ENCODE results near the gene BNIP5.

The BNIP5 gene

DNA sequence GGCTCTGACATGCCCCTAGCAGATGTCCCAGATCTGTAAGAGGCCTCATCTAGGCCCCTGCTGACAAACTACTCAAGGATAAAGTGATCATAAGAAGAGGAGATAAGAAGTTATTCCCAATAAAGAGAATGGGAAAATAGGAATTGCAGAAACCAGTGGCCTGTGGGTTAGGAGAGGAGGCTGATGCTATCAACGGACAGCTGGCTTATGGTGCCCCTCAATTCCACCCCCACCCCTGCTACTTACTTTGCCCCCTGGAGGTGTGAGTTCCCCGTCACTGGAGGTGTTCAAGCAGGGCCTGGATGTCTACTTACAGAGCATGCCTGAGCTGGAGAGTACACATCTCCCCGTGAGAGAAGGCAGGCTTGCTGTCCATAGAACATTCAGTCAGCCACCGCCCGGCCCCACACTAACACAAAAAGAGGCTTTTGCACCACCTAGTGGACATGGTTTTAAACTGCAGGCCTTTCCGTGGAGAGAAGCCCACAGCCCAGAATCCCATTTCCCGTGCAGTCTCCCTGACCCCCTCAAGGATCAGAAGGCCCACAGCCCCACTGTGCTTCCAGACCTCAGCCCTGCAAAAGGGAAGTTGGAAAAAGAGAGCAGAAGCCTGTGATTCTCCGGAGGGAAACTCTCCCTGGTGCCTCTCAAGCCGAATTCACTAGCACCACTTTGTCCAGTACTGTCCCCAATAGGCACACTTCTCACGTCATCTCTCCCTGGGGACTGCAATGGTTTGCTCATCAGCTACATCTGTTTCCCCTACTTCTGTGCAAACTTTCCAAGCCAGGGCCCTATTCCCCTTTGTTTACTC lies 23.8 kb upstream of the BNIP5 start:
- peak; percentile 98 for ATAC-seq
- TF ChIP-seq TOX (CRISPR knock-in tag; IDR thresholded peaks at IDR 0.05; ENCODE audit: borderline replicate concordance) (no peak), ZNF70 (CRISPR knock-in tag; IDR thresholded peaks at IDR 0.05) (no peak), PPARA (CRISPR knock-in tag; IDR thresholded peaks at IDR 0.05; ENCODE audit: borderline replicate concordance) (no peak), ZC3H10 (CRISPR knock-in tag; IDR thresholded peaks at IDR 0.05) (no peak), ZNF8 (CRISPR knock-in tag; IDR thresholded peaks at IDR 0.05) (no peak)
- TF ChIP-seq, protein P1, sequence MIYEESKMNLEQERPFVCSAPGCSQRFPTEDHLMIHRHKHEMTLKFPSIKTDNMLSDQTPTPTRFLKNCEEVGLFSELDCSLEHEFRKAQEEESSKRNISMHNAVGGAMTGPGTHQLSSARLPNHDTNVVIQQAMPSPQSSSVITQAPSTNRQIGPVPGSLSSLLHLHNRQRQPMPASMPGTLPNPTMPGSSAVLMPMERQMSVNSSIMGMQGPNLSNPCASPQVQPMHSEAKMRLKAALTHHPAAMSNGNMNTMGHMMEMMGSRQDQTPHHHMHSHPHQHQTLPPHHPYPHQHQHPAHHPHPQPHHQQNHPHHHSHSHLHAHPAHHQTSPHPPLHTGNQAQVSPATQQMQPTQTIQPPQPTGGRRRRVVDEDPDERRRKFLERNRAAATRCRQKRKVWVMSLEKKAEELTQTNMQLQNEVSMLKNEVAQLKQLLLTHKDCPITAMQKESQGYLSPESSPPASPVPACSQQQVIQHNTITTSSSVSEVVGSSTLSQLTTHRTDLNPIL (CRISPR knock-in tag; IDR thresholded peaks at IDR 0.05; ENCODE audit: low read depth), result no peak

DNA sequence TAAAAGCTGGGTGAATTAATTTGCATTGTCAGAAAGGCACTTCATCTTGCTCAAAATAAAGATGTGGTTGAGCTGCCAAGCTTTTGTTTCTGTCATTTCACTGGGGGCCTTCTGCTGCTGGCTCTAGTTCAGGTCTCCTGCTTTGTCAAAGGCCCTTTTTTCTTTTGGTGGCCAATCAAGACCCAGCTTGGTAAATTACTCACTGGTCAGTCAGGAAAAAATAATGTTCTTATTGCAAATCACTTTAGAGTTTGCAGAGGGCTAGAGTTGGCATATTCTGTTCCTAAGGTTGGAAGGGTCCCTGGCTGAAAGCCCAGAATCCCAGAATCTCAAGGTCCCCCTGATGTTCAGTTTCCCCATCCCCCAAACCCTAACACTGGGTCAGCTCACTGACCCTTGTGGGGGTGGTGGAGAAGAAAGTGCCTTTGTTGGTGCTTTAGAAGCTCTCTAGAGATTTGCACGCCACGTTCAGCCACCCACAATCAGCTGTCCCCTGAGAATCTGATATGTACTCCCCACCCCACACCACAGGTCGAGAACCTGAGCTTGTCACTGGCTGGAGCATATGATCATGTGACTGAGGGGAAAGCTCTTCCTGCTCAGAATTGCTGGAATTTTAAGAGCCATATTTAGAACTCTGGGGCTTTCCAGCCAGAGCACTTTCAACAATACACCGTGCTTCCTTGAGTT lies 21.7 kb upstream of the BNIP5 start:
- TF ChIP-seq, protein P2, sequence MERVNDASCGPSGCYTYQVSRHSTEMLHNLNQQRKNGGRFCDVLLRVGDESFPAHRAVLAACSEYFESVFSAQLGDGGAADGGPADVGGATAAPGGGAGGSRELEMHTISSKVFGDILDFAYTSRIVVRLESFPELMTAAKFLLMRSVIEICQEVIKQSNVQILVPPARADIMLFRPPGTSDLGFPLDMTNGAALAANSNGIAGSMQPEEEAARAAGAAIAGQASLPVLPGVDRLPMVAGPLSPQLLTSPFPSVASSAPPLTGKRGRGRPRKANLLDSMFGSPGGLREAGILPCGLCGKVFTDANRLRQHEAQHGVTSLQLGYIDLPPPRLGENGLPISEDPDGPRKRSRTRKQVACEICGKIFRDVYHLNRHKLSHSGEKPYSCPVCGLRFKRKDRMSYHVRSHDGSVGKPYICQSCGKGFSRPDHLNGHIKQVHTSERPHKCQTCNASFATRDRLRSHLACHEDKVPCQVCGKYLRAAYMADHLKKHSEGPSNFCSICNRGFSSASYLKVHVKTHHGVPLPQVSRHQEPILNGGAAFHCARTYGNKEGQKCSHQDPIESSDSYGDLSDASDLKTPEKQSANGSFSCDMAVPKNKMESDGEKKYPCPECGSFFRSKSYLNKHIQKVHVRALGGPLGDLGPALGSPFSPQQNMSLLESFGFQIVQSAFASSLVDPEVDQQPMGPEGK (CRISPR knock-in tag; IDR thresholded peaks at IDR 0.05; ENCODE audit: borderline replicate concordance), result 0 out of 2 replicates have a peak, but pooled peaks have one; percentile 27
- TF ChIP-seq, protein P3, sequence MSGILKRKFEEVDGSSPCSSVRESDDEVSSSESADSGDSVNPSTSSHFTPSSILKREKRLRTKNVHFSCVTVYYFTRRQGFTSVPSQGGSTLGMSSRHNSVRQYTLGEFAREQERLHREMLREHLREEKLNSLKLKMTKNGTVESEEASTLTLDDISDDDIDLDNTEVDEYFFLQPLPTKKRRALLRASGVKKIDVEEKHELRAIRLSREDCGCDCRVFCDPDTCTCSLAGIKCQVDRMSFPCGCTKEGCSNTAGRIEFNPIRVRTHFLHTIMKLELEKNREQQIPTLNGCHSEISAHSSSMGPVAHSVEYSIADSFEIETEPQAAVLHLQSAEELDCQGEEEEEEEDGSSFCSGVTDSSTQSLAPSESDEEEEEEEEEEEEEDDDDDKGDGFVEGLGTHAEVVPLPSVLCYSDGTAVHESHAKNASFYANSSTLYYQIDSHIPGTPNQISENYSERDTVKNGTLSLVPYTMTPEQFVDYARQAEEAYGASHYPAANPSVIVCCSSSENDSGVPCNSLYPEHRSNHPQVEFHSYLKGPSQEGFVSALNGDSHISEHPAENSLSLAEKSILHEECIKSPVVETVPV (CRISPR knock-in tag; IDR thresholded peaks at IDR 0.05), result no peak
- TF ChIP-seq SNAI2 (CRISPR knock-in tag; IDR thresholded peaks at IDR 0.05) (no peak), ZNF70 (CRISPR knock-in tag; IDR thresholded peaks at IDR 0.05) (no peak), ZNF8 (CRISPR knock-in tag; IDR thresholded peaks at IDR 0.05) (no peak), ISL1 (CRISPR knock-in tag; IDR thresholded peaks at IDR 0.05) (peak; percentile 48)
- ATAC-seq, result no peak

DNA sequence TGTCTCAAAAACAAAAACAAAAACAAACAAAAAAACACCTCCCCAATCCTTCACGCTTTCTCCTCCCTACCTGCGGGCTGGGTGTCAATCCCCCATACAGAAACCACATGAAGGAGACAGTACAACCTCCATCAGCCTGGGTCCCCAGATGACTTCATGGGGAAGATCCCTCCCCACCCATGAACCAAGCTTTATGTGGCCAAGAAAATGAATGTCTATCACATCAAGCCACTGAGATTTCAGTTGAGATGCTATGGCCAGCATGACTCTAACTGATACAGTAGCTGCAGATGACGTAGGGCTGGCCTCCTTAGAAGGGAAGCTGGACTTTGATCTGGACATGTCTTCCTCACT lies 21.2 kb upstream of the BNIP5 start:
- TF ChIP-seq PPARA (CRISPR knock-in tag; IDR thresholded peaks at IDR 0.05; ENCODE audit: borderline replicate concordance) (no peak), BACH2 (CRISPR knock-in tag; IDR thresholded peaks at IDR 0.05; ENCODE audit: borderline replicate concordance) (no peak), OSR1 (CRISPR knock-in tag; IDR thresholded peaks at IDR 0.05) (no peak), ZNF565 (CRISPR knock-in tag; conservative IDR thresholded peaks at IDR 0.05; ENCODE audit: low read depth) (no peak), ZNF70 (CRISPR knock-in tag; IDR thresholded peaks at IDR 0.05) (no peak), ZNF8 (CRISPR knock-in tag; IDR thresholded peaks at IDR 0.05) (no peak), ZFP3 (CRISPR knock-in tag; IDR thresholded peaks at IDR 0.05) (0 out of 2 replicates have a peak, but pooled peaks have one; percentile 49)
- TF ChIP-seq, protein P2 (CRISPR knock-in tag; IDR thresholded peaks at IDR 0.05; ENCODE audit: borderline replicate concordance), result no peak; the same call in 1 of the 2 replicates
- no peak for ATAC-seq

DNA sequence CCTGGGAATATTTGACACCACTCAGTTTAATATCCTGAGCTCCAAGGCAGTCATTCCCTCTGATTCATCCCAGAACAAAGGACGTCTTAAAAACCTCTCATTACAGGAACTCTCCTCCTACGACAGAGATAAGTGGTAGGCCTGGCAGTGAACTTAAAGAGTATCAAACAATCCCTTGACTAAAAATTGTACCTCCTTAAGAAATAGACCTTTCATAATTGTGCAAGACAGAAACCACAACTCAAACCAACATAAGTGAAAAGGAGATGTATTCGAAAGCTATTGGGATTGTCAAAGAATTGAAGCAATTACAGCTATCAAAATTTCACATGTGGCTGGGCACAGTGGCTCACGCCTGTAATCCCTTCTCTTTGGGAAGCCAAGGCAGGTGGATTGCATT lies 19.1 kb upstream of the BNIP5 start:
- ATAC-seq, result no peak
- TF ChIP-seq TCF4 (CRISPR knock-in tag; IDR thresholded peaks at IDR 0.05; ENCODE audit: borderline replicate concordance) (no peak), CSDC2 (CRISPR knock-in tag; IDR thresholded peaks at IDR 0.05) (no peak)
- TF ChIP-seq, protein P3 (CRISPR knock-in tag; IDR thresholded peaks at IDR 0.05), result no peak
- TF ChIP-seq, protein P2 (CRISPR knock-in tag; IDR thresholded peaks at IDR 0.05; ENCODE audit: borderline replicate concordance), result no peak
